HL-60 (cell line): Measurements from ENCODE around the gene FUBP1.

ENCODE experiments used
- DNase-seq, 2 experiments: peaks; one replicate each; pipeline ENCODE4 v3.0.0-alpha.2; 2010 to 2020; ENCODE audit warnings: low read depth in 1 of 2, low spot score in 1 of 2
- H3K27ac ChIP-seq: fragments of 250-450 bp; sonication (Bioruptor Pico); replicated peaks from 2 replicates; pipeline ENCODE4 v1.5.1; 2020; ENCODE audit warnings: mild to moderate bottlenecking, moderate library complexity
- H3K27me3 ChIP-seq: fragments of 250-450 bp; sonication (Bioruptor Pico); 2 replicates; pipeline ENCODE4 v1.5.1; 2021; ENCODE audit warnings: mild to moderate bottlenecking, moderate library complexity; ENCODE audit not compliant: insufficient read depth, poor library complexity, severe bottlenecking
- H3K4me3 ChIP-seq: replicated peaks from 2 replicates; pipeline ENCODE4 v1.5.1; 2011; ENCODE audit warnings: mild to moderate bottlenecking, control low read depth, low read length; ENCODE audit not compliant: insufficient read depth
- CTCF ChIP-seq: IDR thresholded peaks from one replicate; pipeline ENCODE4 v1.5.1; 2011; ENCODE audit warnings: low read length, control low read depth, inconsistent platforms; ENCODE audit not compliant: insufficient read depth
- GABPA ChIP-seq: IDR thresholded peaks from 2 replicates; pipeline ENCODE4 v1.6.1; 2012; ENCODE audit warnings: low read depth
- POLR2AphosphoS5 ChIP-seq: IDR thresholded peaks from 2 replicates; pipeline ENCODE4 v1.6.1; 2012; ENCODE audit warnings: low read depth
- REST ChIP-seq: IDR thresholded peaks from 2 replicates; pipeline ENCODE4 v1.6.1; 2012; ENCODE audit warnings: low read depth; ENCODE audit not compliant: insufficient replicate concordance
- SPI1 ChIP-seq: IDR thresholded peaks from 2 replicates; pipeline ENCODE4 v1.6.1; 2012; ENCODE audit warnings: low read depth, mild to moderate bottlenecking, borderline replicate concordance

Gene FUBP1

GRCh38 chr1:77948841-77949424 is 29.9 kb downstream of the FUBP1 start:
- TF ChIP-seq REST: no peak
- no peak for TF ChIP-seq GABPA
- TF ChIP-seq POLR2AphosphoS5: no peak
- no peak for TF ChIP-seq SPI1
- no peak for TF ChIP-seq CTCF
- H3K27ac ChIP-seq: no peak overlapping the region
- no peak for DNase-seq

GRCh38 chr1:77945345-77945744 is 33.5 kb downstream of the FUBP1 start:
- DNase-seq: no peak
- TF ChIP-seq POLR2AphosphoS5: no peak
- no peak for TF ChIP-seq CTCF
- TF ChIP-seq SPI1: no peak
- TF ChIP-seq GABPA: no peak
- no peak for TF ChIP-seq REST

More at GRCh38 chr1:77948841-77949424, 29.9 kb downstream of the FUBP1 start:
- no peaks in the 10 kb centered on the region for H3K27me3 ChIP-seq
- H3K4me3 ChIP-seq: no peak overlapping the region

GRCh38 chr1:77942400-77943140 is 36.3 kb downstream of the FUBP1 start:
- Histone ChIP-seq H3K27ac (no peak overlapping the region), H3K4me3 (no peak overlapping the region), H3K27me3 (no peaks in the 10 kb centered on the region)
- TF ChIP-seq SPI1 (no peak), CTCF (no peak), POLR2AphosphoS5 (no peak), REST (no peak), GABPA (no peak)
- DNase-seq: no peak

More at GRCh38 chr1:77945345-77945744, 33.5 kb downstream of the FUBP1 start:
- no peak overlapping the region for H3K4me3 ChIP-seq
- no peak overlapping the region for H3K27ac ChIP-seq
- no peaks in the 10 kb centered on the region for H3K27me3 ChIP-seq
